ENCODE measurements around the gene MEGF10. TPM values are rescaled to one million over a fixed set of nuclear protein-coding genes. Genes with fewer than 3 reads are reported as not detected.

MEGF10 gene
- total and polyA plus RNA-seq, 5 experiments from 2014 or later = 0.22 TPM; not detected in 4

DNA sequence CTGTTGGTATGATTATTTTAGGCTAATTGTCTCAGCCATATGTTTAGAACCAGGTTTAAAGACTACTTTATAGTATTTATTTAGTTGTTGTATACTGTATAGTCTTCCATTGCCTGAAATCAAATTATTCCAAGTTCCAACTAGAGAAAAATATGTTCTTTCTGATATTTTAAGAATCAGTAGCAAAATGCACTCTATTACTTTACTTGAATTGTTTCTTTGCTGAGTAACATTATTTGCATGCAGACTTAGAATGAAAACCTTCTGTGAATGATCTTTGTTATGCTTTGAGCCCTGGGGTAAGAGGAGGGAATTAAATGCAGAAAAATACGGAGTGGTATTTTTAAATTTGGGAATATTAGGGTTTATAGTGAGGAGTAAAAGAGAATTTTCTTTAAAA lies 47.9 kb downstream of the MEGF10 start:
- POLR2A ChIA-PET = no interaction called here
- no peak overlapping the region for H3K4me3 Mint-ChIP-seq
- ATAC-seq = no peak
- no peak overlapping the region for H3K27ac Mint-ChIP-seq
- no peaks in the 10 kb centered on the region for H3K4me1 Mint-ChIP-seq
- no peak for DNase-seq
- no peaks in the 10 kb centered on the region for H3K9me3 Mint-ChIP-seq
- H3K27me3 Mint-ChIP-seq = peaks cover 2 to 11% (median 8%) of the 10 kb centered on the region in 5 donors
- H3K36me3 Mint-ChIP-seq = no peaks in the 10 kb centered on the region

DNA sequence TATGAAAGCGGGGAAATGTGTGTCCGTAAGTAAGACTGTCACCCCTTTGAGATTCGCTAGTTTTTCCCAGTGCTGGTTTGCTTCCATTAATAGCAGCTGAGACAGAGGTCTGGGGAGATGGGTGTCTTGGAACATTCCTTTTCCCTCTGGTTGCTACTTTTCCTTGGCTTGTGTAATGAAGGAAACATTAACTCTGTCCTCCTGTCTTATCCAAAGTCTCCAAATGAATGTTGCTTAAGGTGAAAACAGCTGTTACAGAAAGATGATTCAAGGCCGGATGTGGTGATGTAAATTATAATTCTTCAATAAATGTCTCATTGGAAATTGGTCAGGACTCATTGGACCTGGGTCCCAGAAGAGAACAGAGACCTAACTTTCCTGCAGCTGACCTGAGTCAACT lies 50.0 kb downstream of the MEGF10 start:
- DNase-seq = no peak

DNA sequence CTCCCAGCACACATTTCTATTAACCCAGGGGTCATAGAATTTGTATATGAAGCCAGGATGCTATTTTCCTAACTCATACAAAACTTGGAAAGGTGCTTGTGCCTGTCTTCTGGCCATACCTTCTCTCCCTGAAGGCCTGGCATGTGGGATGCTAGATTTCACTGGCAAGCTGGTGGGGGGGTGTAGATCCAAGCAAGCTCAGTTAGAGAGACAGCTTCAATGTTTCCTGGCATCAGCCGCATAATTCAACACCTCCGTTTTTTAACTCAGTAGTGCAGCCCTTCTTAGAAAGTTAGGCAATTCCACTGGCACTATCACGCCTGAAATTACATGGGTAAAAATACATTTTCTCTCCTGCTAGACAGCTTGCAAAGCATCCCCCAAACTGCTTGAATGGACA lies 51.8 kb downstream of the MEGF10 start:
- POLR2A ChIA-PET = no interaction called here
- peaks cover 2 to 10% (median 7%) of the 10 kb centered on the region in 5 donors for H3K27me3 Mint-ChIP-seq

More for the DNA sequence above, 50.0 kb downstream of the MEGF10 start:
- Mint-ChIP-seq H3K27me3 (peaks cover 0 to 6% (median 2%) of the 10 kb centered on the region in 5 donors), H3K4me3 (no peak overlapping the region), H3K4me1 (no peaks in the 10 kb centered on the region), H3K27ac (no peak overlapping the region), H3K9me3 (no peaks in the 10 kb centered on the region), H3K36me3 (no peaks in the 10 kb centered on the region)
- ATAC-seq = no peak
- POLR2A ChIA-PET = no interaction called here

DNA sequence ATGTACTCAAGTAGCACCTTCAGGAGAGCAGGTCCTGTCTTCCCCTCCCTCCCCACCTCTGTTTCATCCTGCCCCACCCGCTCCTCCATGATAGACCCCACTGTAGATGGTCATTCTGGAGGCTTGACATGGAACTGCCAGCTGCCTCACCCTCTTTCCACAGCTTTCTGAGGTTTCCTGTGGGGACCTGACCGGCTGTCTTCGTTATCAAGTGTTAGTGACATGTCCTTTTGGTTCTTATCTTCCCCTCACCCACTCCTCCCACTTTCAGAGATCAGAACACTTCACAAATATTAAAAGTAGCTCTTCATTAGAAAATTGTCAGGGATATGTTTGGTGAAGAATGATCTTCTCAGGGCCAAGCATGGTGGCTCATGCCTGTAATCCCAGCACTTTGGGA lies 52.7 kb downstream of the MEGF10 start:
- H3K27me3 Mint-ChIP-seq = peaks cover 2 to 10% (median 7%) of the 10 kb centered on the region in 5 donors
- H3K4me1 Mint-ChIP-seq = no peaks in the 10 kb centered on the region
- H3K36me3 Mint-ChIP-seq = no peaks in the 10 kb centered on the region
- ATAC-seq = no peak
- no peak overlapping the region for H3K27ac Mint-ChIP-seq
- H3K9me3 Mint-ChIP-seq = no peaks in the 10 kb centered on the region
- POLR2A ChIA-PET = no interaction called here
- DNase-seq = no peak
- H3K4me3 Mint-ChIP-seq = no peak overlapping the region

More for the DNA sequence above, 51.8 kb downstream of the MEGF10 start:
- no peaks in the 10 kb centered on the region for H3K4me1 Mint-ChIP-seq
- ATAC-seq (no peak), DNase-seq (no peak)
- H3K9me3 Mint-ChIP-seq = no peaks in the 10 kb centered on the region
- H3K36me3 Mint-ChIP-seq = no peaks in the 10 kb centered on the region
- H3K4me3 Mint-ChIP-seq = no peak overlapping the region
- no peak overlapping the region for H3K27ac Mint-ChIP-seq

DNA sequence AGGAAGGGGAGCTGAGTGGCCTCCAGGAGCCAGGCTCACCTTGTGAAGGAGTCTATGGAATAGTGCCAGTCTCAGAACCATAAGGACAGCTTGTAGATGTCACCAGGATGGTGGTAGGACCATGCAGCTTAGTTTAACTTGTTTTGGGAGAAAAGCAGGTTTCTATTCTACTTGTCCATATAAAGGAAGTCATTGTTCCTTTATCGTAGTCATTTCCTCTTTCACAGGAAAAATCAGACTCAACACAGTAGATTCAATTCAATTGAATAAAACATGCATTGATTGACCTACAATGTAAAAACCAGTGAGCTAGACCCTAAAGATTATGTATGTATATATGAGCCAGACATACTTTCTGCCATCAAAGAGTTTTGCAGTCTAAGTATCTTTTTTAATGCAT lies 53.3 kb downstream of the MEGF10 start:
- no peaks in the 10 kb centered on the region for H3K9me3 Mint-ChIP-seq
- H3K36me3 Mint-ChIP-seq = no peaks in the 10 kb centered on the region
- H3K27me3 Mint-ChIP-seq = peaks cover 0 to 10% (median 5%) of the 10 kb centered on the region in 5 donors

DNA sequence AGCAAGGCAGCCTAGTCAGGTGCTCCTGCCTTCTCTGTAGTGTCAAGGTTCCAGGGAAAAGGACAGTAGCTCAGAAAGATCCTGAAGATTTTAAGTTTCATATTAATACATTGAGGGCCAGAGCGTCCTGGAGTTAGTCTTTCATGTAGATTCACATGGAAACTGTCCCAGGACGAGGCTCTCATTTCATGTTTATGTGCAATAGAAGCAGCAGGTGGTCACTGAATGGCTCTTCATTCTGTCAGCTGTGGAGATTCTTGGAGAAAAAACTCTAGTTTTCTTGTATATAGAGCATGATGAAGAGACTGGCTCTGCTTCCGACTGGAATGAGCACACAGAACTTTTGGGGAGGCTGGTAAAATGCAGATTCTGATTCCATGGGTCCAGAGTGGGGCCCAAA lies 54.3 kb downstream of the MEGF10 start:
- Mint-ChIP-seq H3K27me3 (peaks cover 0 to 10% (median 5%) of the 10 kb centered on the region in 5 donors), H3K36me3 (no peaks in the 10 kb centered on the region), H3K4me3 (no peak overlapping the region), H3K4me1 (no peaks in the 10 kb centered on the region), H3K27ac (no peak overlapping the region), H3K9me3 (no peaks in the 10 kb centered on the region)
- POLR2A ChIA-PET = no interaction called here
- no peak for ATAC-seq
- no peak for DNase-seq

More for the DNA sequence above, 53.3 kb downstream of the MEGF10 start:
- Mint-ChIP-seq H3K4me3 (no peak overlapping the region), H3K27ac (no peak overlapping the region), H3K4me1 (no peaks in the 10 kb centered on the region)
- ATAC-seq (no peak), DNase-seq (no peak)
- POLR2A ChIA-PET = no interaction called here

DNA sequence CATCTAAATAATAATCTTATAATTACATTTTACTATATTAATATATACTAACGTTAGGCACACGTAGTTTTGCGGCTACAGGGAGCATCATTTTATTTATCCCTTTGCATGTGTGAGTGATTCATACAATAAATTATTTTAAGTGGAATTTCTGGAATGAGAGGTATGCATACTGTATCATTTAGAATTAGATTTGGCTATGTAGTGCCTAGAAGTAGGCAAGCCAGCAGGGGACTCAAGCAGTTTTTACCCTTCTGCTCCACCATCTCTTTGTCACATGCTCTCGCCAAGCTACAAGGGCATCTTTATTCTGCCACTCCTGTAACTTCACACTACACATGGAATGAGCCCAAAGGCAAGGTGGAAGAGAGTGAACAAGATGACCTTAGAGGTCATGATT lies 60.8 kb downstream of the MEGF10 start:
- H3K27ac Mint-ChIP-seq = no peak overlapping the region
- no peak for DNase-seq
- peaks cover 5 to 20% (median 16%) of the 10 kb centered on the region in 5 donors for H3K27me3 Mint-ChIP-seq
- H3K4me3 Mint-ChIP-seq = no peak overlapping the region
- ATAC-seq = no peak
- no peaks in the 10 kb centered on the region for H3K4me1 Mint-ChIP-seq
- POLR2A ChIA-PET = no interaction called here
- H3K9me3 Mint-ChIP-seq = no peaks in the 10 kb centered on the region
- H3K36me3 Mint-ChIP-seq = no peaks in the 10 kb centered on the region

DNA sequence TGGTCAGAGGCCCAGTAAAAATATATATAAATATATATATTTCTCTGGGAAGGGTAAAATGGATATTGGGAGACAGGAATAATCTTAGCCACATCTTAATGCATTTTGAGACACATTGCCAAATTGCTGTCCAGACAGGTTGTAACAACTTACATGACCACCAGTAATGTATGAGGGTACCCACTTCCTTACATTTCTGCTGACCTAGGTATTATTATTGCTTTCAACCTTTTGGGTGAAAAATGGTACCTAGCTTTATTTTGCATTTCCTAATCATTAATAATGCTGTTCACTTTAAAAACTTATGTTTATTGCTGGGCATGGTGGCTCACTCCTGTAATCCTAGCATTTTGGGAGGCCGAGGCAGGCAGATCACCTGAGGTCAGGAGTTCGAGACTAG lies 61.5 kb downstream of the MEGF10 start:
- no peak overlapping the region for H3K4me3 Mint-ChIP-seq
- H3K27ac Mint-ChIP-seq = no peak overlapping the region
- no peak for DNase-seq
- H3K27me3 Mint-ChIP-seq = peaks cover 5 to 20% (median 11%) of the 10 kb centered on the region in 5 donors
- no peaks in the 10 kb centered on the region for H3K9me3 Mint-ChIP-seq
- no peaks in the 10 kb centered on the region for H3K4me1 Mint-ChIP-seq
- no peak for ATAC-seq
- no peaks in the 10 kb centered on the region for H3K36me3 Mint-ChIP-seq
- POLR2A ChIA-PET = no interaction called here

DNA sequence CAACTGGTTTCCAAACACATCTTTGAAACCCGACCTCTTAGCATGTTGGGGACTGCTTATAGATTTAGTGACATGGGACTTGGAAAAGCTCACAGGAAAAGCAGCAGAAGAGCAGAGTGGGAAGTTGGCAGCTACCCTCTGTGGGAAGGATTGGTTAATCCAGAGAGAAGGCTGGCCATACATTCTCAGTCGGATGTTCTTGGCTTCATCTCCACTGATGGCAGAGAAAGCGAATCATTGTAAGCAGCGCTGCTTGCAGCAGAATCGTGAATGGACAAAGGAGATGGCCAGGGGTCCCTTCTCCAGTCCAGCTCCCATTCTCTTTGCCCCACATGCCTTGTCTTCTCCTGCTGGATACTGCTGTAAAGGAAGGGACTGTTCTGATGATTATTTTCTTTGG lies 62.7 kb downstream of the MEGF10 start:
- H3K36me3 Mint-ChIP-seq = no peaks in the 10 kb centered on the region
- no peaks in the 10 kb centered on the region for H3K4me1 Mint-ChIP-seq
- H3K4me3 Mint-ChIP-seq = no peak overlapping the region
- ATAC-seq (no peak), DNase-seq (no peak)
- no peaks in the 10 kb centered on the region for H3K9me3 Mint-ChIP-seq
- POLR2A ChIA-PET = no interaction called here
- H3K27me3 Mint-ChIP-seq = peaks cover 5 to 24% (median 17%) of the 10 kb centered on the region in 5 donors
- no peak overlapping the region for H3K27ac Mint-ChIP-seq

DNA sequence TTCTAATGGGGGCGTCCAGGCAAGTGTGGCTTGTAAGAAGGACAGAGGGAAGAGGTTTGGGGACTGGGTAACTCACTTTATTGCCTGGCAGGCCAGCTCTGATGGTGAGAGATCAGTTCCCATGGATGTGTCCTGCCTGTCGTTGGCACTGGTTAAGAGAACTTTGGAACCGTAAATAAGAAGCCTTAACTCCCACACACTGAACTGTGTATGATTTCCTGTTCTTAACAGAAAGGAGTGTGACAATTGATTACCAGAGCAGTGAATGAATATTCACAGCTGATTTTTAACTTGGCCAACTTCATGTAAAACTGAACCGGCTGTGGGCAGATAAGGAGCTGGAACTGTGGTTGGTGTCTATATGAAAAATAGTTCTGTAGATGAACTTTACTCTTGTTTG lies 63.2 kb downstream of the MEGF10 start:
- H3K27me3 Mint-ChIP-seq = peaks cover 5 to 24% (median 19%) of the 10 kb centered on the region in 5 donors
- H3K4me1 Mint-ChIP-seq = no peaks in the 10 kb centered on the region
- ATAC-seq (no peak), DNase-seq (no peak)
- POLR2A ChIA-PET = no interaction called here
- no peak overlapping the region for H3K4me3 Mint-ChIP-seq
- no peaks in the 10 kb centered on the region for H3K9me3 Mint-ChIP-seq
- no peaks in the 10 kb centered on the region for H3K36me3 Mint-ChIP-seq
- H3K27ac Mint-ChIP-seq = no peak overlapping the region

DNA sequence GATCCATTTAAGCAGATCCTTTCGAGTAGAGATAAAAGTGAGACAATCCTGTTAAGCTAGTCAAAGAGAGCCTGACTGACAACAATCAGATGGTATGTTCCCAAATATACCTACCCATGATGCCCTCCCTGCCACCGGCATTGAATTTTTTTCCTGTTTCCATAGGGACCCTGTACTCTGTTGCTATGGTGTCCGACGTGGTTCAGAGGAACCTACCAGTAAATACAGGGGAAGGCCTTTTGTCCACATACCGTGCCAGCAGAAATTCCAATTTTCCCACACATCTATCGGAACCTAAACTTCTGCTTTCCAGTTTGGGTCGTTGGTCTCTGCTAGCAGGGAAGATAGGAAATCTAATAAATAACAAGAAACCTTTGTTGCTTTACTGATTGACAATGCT lies 64.7 kb downstream of the MEGF10 start:
- no peak overlapping the region for H3K27ac Mint-ChIP-seq
- H3K27me3 Mint-ChIP-seq = peaks cover 4 to 22% (median 19%) of the 10 kb centered on the region in 5 donors
- H3K36me3 Mint-ChIP-seq = no peaks in the 10 kb centered on the region
- no peaks in the 10 kb centered on the region for H3K4me1 Mint-ChIP-seq
- no peak for DNase-seq
- no peaks in the 10 kb centered on the region for H3K9me3 Mint-ChIP-seq
- POLR2A ChIA-PET = no interaction called here
- ATAC-seq = no peak
- no peak overlapping the region for H3K4me3 Mint-ChIP-seq

DNA sequence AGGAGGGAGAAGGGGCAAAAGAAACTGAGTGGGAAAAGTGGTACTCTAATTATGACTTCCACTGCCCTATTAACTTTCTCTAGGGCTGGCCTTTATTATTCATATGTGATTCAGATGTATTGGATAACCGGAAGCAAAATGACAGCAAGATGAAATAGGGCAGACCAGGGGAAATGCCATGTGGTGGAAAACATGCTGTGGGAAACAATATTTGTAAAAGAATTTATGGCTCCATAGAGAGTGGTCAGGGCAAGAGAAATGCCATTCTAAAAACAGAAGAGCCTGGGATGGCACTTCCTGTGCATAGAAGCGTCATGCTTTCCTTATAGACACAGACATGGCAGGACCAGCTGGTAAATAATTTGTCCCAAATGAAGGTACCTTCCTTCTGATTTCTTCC lies 67.7 kb downstream of the MEGF10 start:
- Mint-ChIP-seq H3K27me3 (peaks cover 3 to 20% (median 14%) of the 10 kb centered on the region in 5 donors), H3K36me3 (no peaks in the 10 kb centered on the region), H3K4me3 (no peak overlapping the region), H3K27ac (no peak overlapping the region), H3K4me1 (no peaks in the 10 kb centered on the region), H3K9me3 (no peaks in the 10 kb centered on the region)
- POLR2A ChIA-PET = no interaction called here
- DNase-seq (no peak), ATAC-seq (no peak)

DNA sequence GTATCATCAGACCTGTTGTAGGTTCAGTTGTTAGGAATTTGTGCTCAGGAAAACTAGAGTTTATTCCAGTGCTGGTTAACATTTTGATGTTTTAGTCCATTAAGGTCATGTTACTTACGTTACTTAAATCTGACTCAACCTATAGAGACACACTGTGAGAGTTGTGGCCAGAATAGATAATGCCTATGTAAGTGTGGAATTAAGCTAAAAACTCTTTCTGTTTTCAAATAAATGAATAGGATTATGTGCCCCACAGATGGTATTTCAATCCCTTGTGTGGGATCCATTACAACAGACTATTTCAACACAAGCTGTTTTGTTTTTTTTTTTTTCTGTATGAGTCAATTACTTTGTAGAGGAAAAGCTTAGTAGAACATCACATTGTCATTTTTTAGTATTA lies 68.1 kb downstream of the MEGF10 start:
- H3K9me3 Mint-ChIP-seq = no peaks in the 10 kb centered on the region
- H3K27ac Mint-ChIP-seq = no peak overlapping the region
- no peak overlapping the region for H3K4me3 Mint-ChIP-seq
- ATAC-seq (no peak), DNase-seq (no peak)
- H3K27me3 Mint-ChIP-seq = peaks cover 1 to 16% (median 10%) of the 10 kb centered on the region in 5 donors
- H3K4me1 Mint-ChIP-seq = no peaks in the 10 kb centered on the region
- POLR2A ChIA-PET = no interaction called here
- no peaks in the 10 kb centered on the region for H3K36me3 Mint-ChIP-seq

DNA sequence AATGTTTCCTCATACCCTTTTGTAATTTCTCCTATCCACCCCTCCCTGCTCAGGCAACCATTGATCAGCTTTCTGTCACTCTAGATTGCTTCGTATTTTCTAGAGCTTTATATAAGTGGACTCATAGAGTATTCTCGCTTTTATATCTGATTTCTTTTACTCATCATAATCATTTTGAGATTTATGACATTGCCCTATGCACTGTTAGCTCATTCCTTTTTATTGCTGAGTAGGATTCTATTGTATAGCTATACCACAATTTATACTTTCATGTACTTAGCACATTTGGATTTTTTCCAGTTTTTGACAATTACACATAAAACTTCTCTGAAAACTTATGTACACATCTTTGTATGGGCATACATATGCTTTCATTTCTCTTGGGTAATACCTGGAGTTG lies 68.9 kb downstream of the MEGF10 start:
- POLR2A ChIA-PET = no interaction called here
- Mint-ChIP-seq H3K36me3 (no peaks in the 10 kb centered on the region), H3K27me3 (peaks cover 3 to 19% (median 12%) of the 10 kb centered on the region in 5 donors), H3K27ac (no peak overlapping the region), H3K4me3 (no peak overlapping the region), H3K4me1 (no peaks in the 10 kb centered on the region), H3K9me3 (no peaks in the 10 kb centered on the region)
- DNase-seq (no peak), ATAC-seq (no peak)
